Panc1 (cell line): ENCODE results near the gene NDUFA13. TPM values are rescaled to one million over a fixed set of nuclear protein-coding genes. Genes with fewer than 3 reads are reported as not detected.

Experiments
- ATAC-seq: fragments of 200-7000 bp; cut with Tn5 transposase; 2 replicates; pipeline ENCODE4 v1.9.1; 2020; ENCODE audit warnings: mild to moderate bottlenecking, moderate library complexity
- BruUV-seq: library from RNA; stranded (reverse); fragments of 400-500 nt; replicated peaks from 2 replicates; lab custom pipeline; 2021; lab: Mats Ljungman, UMichigan
- CTCF ChIA-PET: fragments of 300-600 bp; sonication (Branson Sonifier 250); formaldehyde crosslinking; loops from one replicate; lab custom pipeline; 2022; ENCODE audit warnings: antibody characterized with exemption; lab: Charles Lee
- POLR2A ChIA-PET: fragments of 300-600 bp; sonication (Branson Sonifier 250); formaldehyde crosslinking; loops from one replicate; lab custom pipeline; 2022; ENCODE audit warnings: antibody characterized with exemption; lab: Charles Lee
- DNase-seq: peaks from one replicate; pipeline ENCODE4 v3.0.0-alpha.2; 2010; ENCODE audit warnings: low read depth, low spot score
- H3K27ac ChIP-seq: 2 replicates; pipeline ENCODE4 v1.5.1; 2011; ENCODE audit warnings: mild to moderate bottlenecking, low read length, inconsistent platforms
- H3K27me3 ChIP-seq: fragments of 200-500 bp; sonication (Bioruptor generic); 2 replicates; pipeline ENCODE4 v1.6.0; 2014; ENCODE audit warnings: low read length, inconsistent platforms; ENCODE audit not compliant: control insufficient read depth, insufficient read depth
- H3K36me3 ChIP-seq: fragments of 200-500 bp; sonication (Bioruptor generic); 2 replicates; pipeline ENCODE4 v1.5.1; 2014; ENCODE audit warnings: inconsistent platforms, mild to moderate bottlenecking, low read length, moderate library complexity; ENCODE audit not compliant: control insufficient read depth, insufficient read depth
- H3K4me1 ChIP-seq: 2 replicates; pipeline ENCODE4 v1.5.1; 2011; ENCODE audit warnings: inconsistent platforms, mild to moderate bottlenecking, low read length, moderate library complexity; ENCODE audit not compliant: control insufficient read depth, insufficient read depth
- H3K4me3 ChIP-seq, 2 experiments: 2 replicates each; pipeline ENCODE4 v1.5.1; 2011 to 2012; ENCODE audit warnings: low read depth in 2 of 2, low read length in 2 of 2, mild to moderate bottlenecking in 2 of 2, inconsistent platforms in 1 of 2, moderate library complexity in 1 of 2
- H3K9me3 ChIP-seq: fragments of 200-500 bp; sonication (Bioruptor generic); 2 replicates; pipeline ENCODE4 v1.5.1; 2014; ENCODE audit warnings: low read depth, mild to moderate bottlenecking, inconsistent platforms, low read length, moderate library complexity; ENCODE audit not compliant: control insufficient read depth, insufficient read depth
- POLR2AphosphoS5 ChIP-seq: IDR thresholded peaks from 2 replicates; pipeline ENCODE4 v1.6.1; 2012; ENCODE audit warnings: mild to moderate bottlenecking, low read depth, low read length, moderate library complexity
- SIN3A ChIP-seq: IDR thresholded peaks from 2 replicates; pipeline ENCODE4 v1.6.1; 2012; ENCODE audit warnings: low read depth, mild to moderate bottlenecking, low read length, moderate library complexity, borderline replicate concordance; ENCODE audit not compliant: insufficient read depth
- TCF7L2 ChIP-seq: IDR thresholded peaks from 2 replicates; pipeline ENCODE4 v1.6.1; 2011; ENCODE audit warnings: mild to moderate bottlenecking, low read depth, low read length, inconsistent platforms
- in situ Hi-C: cut with HindIII; loops from 2 replicates; pipeline ENCODE4 v1.10.0; 2016; ENCODE audit warnings: low sequenced_read_pairs, low pct_unique_long_range_greater_than_20kb
- intact Hi-C: fragments of 100-400 bp; cut with micrococcal nuclease; formaldehyde crosslinking; loops from one replicate; pipeline ENCODE4 v1.10.0; 2022; ENCODE audit not compliant: unreplicated experiment
- total RNA-seq: library from RNA; stranded (reverse); gene quantifications from one replicate; pipeline ENCODE4 v1.2.1, GENCODE V29; 2021; ENCODE audit not compliant: unreplicated experiment
- TF ChIP-seq, protein P1 (sequence below): fragments of 450-650 bp; IDR thresholded peaks from 2 replicates; pipeline ENCODE4 v1.5.1; 2017; ENCODE audit warnings: mild to moderate bottlenecking
- TF ChIP-seq, protein P2 (sequence below), 2 experiments: IDR thresholded peaks; 2 replicates each; pipeline ENCODE4 v1.6.1; 2011 to 2012; ENCODE audit warnings: low read depth in 2 of 2, control low read depth in 1 of 2, low read length in 1 of 2, mild to moderate bottlenecking in 1 of 2, moderate library complexity in 1 of 2; ENCODE audit not compliant: insufficient read depth in 1 of 2

Gene NDUFA13
- total RNA-seq, 1 experiment from 2014 or later: 287 TPM

DNA sequence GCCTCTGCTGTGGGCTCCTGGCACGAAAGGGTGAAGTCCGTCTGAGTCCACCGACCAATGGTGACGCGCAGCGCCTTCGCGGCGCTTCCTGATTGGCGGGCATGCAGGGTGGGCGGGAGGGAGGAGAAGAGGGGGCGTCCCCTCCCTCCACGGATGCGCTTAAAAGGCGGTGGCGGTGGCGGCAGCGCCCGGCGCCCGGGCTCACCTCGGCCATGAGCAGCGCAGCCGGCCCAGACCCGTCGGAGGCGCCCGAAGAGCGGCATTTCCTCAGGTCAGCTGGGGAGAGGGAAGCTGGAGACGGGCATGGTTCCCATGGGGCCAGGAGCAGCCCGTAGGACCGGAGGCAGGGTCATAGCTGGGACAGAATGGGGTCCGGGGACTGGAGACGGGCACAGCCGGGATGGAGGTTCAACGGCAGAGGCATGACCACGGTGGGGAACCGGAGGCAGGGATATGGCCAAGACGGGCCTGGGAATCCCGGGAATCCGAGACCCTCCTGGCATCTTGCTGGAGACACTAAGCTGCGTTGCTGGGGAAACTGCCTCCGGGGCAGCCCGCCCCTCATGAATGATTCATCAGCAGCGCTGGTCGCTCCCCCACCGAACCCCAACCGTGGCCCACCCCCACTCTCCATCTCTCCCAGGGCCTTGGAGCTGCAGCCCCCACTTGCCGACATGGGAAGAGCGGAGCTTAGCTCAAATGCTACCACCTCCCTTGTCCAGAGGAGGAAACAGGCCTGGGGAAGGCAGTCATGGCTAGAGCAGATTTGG is 12.9 kb downstream of the NDUFA13 start, which contains the start of gene YJEFN3:
Gene YJEFN3, plus strand, starts transcription at position 191 of the 770 bp plus-strand sequence. Its CDS starts 22 bp downstream, at position 213.
- ChIA-PET POLR2A (no interaction called here), CTCF (no interaction called here)
- Histone ChIP-seq H3K4me1 (no peaks in the 10 kb centered on the region; the same call in 1 of the 2 replicates), H3K27ac (no peak within 1 kb of the TSS), H3K4me3 (no peak within 1 kb of the TSS), H3K36me3 (no peaks in the 10 kb centered on the region), H3K27me3 (no peaks in the 10 kb centered on the region), H3K9me3 (no peaks in the 10 kb centered on the region)
- ATAC-seq (no peak), DNase-seq (no peak)
- intact Hi-C loops (no loop called here), in situ Hi-C loops (no loop called here)
- BruUV-seq: no TSS peak
- TF ChIP-seq, protein P1, sequence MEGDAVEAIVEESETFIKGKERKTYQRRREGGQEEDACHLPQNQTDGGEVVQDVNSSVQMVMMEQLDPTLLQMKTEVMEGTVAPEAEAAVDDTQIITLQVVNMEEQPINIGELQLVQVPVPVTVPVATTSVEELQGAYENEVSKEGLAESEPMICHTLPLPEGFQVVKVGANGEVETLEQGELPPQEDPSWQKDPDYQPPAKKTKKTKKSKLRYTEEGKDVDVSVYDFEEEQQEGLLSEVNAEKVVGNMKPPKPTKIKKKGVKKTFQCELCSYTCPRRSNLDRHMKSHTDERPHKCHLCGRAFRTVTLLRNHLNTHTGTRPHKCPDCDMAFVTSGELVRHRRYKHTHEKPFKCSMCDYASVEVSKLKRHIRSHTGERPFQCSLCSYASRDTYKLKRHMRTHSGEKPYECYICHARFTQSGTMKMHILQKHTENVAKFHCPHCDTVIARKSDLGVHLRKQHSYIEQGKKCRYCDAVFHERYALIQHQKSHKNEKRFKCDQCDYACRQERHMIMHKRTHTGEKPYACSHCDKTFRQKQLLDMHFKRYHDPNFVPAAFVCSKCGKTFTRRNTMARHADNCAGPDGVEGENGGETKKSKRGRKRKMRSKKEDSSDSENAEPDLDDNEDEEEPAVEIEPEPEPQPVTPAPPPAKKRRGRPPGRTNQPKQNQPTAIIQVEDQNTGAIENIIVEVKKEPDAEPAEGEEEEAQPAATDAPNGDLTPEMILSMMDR: no peak
- TF ChIP-seq SIN3A: no peak
- no peak for TF ChIP-seq POLR2AphosphoS5

DNA sequence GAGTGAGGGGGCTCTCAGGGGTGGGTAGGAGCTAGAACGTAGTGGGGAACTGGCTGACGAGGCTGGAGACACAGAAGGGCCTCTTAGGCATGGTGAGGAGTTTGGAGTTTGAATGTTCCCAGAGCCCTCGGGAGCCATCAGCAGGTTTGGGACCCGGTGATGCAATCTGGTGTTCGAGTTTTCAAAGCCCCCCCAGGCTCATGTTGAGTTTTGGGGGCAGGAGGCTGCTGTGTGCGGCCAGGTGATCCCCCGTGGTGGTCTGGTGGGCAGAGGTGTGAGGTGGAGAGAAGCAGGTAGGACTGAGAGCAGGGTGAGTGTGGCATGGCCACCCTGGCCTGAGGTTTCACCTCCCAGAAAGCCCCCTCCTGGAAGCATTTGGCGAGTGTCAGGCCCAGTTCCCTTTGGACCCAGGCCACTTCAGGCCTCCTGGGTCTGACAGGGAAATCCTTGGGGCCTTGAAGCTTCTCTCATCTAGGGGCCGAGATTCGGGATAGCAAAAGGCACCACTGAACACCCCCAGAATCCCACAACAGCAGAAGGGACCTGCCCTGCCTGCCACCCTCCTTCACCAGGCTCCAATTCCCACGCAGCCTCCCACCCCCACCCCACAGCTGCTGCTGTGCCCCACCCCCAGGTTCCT is 13.9 kb downstream of the NDUFA13 start:
- BruUV-seq: no TSS peak
- no peak overlapping the region for H3K27ac ChIP-seq
- H3K9me3 ChIP-seq: no peaks in the 10 kb centered on the region
- H3K27me3 ChIP-seq: no peaks in the 10 kb centered on the region
- H3K4me1 ChIP-seq: no peaks in the 10 kb centered on the region; the same call in 1 of the 2 replicates
- POLR2A ChIA-PET: no interaction called here
- intact Hi-C loops (loop anchor here (10.0 kb wide), 1 partner anchor 115 kb away; the partner anchor contains the start of gene GMIP), in situ Hi-C loops (no loop called here)
- H3K36me3 ChIP-seq: no peaks in the 10 kb centered on the region
- H3K4me3 ChIP-seq: no peak overlapping the region
- CTCF ChIA-PET: interaction anchor here (0.7 kb wide), 1 partner anchor 24 kb away, joined by 3 read pairs; no protein-coding TSS in a partner anchor
- ATAC-seq: no peak
- no peak for DNase-seq
- TF ChIP-seq POLR2AphosphoS5 (no peak), SIN3A (no peak), TCF7L2 (no peak)
- TF ChIP-seq, protein P1: no peak
- TF ChIP-seq, protein P2, sequence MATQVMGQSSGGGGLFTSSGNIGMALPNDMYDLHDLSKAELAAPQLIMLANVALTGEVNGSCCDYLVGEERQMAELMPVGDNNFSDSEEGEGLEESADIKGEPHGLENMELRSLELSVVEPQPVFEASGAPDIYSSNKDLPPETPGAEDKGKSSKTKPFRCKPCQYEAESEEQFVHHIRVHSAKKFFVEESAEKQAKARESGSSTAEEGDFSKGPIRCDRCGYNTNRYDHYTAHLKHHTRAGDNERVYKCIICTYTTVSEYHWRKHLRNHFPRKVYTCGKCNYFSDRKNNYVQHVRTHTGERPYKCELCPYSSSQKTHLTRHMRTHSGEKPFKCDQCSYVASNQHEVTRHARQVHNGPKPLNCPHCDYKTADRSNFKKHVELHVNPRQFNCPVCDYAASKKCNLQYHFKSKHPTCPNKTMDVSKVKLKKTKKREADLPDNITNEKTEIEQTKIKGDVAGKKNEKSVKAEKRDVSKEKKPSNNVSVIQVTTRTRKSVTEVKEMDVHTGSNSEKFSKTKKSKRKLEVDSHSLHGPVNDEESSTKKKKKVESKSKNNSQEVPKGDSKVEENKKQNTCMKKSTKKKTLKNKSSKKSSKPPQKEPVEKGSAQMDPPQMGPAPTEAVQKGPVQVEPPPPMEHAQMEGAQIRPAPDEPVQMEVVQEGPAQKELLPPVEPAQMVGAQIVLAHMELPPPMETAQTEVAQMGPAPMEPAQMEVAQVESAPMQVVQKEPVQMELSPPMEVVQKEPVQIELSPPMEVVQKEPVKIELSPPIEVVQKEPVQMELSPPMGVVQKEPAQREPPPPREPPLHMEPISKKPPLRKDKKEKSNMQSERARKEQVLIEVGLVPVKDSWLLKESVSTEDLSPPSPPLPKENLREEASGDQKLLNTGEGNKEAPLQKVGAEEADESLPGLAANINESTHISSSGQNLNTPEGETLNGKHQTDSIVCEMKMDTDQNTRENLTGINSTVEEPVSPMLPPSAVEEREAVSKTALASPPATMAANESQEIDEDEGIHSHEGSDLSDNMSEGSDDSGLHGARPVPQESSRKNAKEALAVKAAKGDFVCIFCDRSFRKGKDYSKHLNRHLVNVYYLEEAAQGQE (IDR thresholded peaks at IDR 0.05; ENCODE audit: insufficient read depth in 1 of 2, low read depth in 2 of 2, low read length in 1 of 2): no peak
